ENCODE data around the gene ELMO1.

The ELMO1 gene

DNA sequence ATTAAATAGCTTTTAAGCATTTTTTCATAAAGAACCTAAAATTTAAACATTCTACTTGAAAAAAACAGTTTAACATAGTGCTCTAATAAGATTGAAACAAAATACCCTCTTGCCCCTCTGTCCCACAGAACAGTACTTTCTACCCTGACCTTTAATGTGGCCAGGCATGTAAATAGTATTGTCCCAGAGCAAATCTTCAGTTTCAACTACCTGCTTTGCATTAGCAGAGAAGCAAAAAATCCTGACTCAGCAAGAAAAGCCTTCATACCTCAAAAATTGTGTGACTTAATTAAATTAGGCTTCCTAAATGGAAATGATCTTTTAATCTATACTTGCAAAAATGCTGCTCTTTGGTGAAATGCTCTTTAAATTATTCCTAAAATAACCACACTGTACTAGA, 487.0 kb downstream of the ELMO1 start:
- no peak for DNase-seq

DNA sequence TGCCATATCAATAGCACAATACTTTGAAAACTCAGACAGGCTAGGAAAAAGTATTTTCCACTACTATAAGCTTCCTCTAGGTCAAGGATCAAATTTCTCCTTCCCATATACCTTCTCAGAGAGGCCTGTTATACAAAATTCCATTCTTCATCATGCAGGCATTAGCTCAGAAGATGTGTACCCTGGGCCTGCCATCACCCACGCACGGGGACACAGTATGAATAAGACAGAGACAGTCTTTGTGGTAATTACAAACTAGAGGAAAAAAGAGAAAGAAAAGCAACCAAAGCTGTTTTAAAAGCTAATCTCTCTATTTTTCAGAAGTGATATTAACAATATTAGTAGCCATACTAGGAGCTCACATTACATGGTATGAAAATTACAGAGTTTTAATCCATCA, 487.6 kb downstream of the ELMO1 start:
- no peak for DNase-seq

DNA sequence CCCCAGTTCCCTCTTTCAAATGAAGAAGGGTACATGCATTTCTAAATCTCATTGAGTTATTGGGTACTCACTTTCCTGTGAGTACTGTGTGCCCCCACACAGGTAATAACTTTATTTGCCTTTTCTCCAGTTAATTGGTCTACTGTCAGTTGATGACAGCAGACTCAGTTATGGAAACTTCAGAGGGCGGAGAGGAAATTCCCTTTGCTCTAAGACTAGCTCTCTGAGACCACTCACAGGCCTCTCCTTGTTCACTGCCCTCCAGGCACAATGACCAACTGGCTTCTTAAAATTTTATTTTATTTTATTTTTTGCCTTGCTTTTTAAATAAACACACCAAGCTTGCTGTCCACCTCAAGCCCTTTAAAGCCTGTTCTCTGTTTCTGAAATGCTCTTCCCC, 488.6 kb downstream of the ELMO1 start:
- no peak for DNase-seq

DNA sequence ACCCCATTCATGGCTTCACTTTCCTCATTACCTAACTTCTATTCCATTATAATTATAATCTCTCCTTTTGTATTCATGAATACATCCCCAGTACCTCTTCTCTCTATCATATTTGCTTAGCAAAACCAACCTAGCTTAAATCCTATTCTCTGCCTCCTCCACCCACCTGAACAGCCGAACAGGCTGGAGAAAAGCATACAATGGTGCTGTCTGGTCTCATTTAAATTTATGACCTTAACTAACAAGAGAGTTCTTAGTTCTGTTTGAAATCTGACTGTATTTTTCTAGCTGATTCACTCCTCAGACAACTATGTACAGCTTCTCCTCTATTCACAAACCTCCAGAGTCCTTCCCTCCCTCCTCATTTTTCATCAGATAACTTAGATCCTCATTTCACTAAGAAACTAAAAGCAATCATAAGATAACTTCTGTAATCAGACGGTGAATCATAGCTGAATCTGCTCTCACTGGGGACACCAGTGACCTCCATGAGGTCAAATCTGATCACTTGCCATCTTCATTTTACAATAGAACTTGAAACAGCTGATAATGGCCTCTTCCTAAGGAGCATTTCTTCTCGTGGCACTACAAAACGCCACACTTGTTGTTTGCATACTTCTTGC, 490.4 kb downstream of the ELMO1 start:
- DNase-seq: no peak

DNA sequence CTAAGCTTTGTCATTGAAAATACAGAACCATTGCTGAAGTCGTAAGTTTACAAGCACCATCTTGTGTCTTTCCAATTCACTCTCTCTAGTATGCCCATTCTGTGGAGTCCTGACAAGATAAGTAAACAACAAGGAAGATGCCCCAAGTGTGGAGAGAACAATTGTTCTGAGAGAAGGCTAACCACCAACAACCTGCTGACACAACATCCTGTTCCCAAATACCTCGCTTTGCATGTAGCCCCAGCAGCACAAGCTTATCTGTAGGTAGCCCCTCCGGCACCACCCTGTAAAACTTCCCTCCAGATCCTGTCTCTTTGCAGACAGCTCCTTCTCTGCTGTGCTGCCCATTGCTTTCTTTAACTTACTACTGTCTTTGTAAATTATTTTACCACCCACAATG, 491.0 kb downstream of the ELMO1 start:
- no peak for DNase-seq

DNA sequence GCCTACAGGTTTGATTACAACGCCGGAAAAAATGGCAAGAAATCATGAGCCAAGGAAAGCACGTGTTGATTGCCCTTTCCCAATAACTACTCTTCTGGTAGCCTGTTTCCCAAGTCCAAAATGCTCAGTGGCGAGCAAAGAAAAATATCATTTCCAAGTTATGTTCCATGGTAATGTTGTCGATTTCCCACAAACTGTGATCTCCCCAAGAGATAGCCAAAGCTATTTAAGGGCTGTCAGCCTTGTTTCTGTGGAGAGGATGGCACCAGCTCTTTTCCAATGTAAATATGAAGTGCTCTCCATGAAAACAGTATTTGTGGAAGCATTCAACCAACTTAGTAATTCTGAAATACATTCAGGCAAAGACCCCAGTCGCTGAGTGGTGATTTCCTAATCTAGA, 491.9 kb downstream of the ELMO1 start:
- DNase-seq: no peak

DNA sequence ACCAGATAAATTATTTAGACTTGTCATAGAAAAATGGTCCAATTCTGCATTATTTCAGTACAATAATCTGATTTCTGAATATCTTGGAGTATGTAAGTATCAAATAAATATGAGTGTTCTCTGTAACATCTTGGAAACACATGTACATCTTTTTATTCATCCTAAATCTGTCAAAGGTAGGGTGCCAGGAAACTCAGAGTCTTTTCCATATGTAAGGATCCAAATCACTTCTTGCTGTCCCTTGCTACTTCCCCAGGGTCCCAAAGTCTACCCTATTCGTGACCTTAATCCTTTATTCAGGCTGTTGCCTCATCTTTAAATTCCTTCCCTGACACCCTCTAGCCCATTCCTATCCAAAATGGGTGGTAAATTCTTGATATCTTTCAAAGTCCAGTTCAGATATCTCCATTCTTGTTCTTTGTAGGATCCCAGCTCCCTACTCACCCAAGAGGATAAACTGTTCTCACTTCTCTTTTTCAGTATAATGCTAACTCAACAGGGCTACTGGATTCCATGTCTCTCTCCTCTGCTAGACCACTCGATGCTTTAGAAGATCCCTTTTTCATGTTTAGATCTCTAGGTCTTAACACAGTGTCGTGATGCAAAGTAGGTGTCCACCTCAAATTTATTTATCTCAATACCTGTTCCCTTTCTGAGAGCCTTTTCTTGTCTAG, 493.1 kb downstream of the ELMO1 start:
- DNase-seq: no peak

DNA sequence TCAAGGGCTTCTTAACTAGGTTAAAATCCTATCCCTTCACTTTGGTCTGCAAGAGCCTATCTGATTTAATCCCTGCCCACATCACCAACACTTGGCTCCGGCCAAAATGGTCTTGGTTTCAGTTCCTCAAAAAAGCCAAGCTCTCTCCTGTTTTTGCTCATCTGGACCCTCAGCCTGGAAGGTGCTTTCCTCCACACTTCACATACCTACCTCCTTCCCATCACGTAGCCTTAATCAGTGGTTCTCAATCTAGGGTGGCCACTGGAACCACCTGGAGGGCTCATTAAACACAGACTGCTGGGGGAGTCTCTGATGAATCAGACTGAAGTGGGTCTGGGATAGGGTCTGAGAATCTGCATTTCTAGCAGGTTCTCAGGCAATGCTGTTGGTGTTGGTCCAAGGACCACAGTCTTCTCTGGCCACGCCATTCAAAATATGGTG, 497.4 kb downstream of the ELMO1 start:
- no peak for DNase-seq

DNA sequence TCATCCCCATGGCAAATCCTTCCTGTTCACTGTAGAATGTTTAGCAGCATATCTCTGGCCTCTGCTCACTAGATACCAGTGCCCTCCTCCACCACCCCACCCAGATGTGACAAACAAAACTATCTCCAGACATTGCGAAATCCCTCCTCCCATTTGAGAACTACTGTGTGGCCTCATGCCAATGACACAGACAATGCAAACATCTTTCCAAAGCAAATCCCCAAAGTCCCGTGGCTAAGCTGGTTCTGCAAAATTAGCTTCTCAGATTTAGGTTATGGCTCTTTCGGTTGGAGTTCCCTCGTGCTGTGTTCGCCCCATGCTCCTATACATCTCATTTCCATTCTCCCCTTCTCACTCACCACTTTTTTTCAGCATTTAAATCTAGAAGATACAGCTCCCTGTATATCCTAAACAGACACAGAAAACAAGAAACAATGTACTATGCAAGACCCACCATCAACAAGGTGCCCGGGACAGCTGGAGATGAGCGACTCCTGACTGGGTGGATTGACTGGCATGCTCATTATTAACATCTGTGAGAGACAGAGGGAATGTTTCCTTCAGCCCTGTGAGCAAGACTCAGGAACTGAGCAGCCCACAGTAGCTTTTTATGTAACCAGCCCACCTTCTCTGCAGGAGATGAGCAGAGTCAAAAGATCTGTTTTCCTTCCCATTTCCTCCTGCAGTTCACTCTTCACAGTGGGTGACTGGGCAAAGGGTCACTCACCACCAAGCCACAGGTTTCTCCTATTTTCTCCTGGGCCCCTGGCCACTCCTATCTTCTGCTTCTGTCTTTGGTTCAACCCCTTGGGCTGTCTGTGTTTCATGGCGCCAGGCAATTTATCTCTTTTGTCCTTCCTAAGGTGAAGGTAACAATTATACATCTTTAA, 498.7 kb downstream of the ELMO1 start:
- no peak for DNase-seq

DNA sequence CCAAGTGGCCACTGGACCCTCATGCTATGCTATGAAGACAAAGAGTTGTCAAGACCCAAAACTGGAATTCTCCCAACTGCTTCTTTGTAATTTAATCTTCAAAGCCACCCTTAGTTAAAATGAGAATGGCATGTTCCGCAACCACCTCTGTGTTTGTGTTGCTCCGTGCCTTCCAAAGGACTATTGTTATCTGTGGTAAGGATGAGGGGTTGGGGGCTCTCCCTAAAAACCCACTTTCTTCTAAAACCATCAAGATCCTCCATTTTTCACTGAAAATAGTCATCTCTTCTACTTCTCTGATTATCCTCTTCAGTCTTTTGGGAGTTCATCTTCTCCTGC, 502.3 kb downstream of the ELMO1 start:
- no peak for DNase-seq

DNA sequence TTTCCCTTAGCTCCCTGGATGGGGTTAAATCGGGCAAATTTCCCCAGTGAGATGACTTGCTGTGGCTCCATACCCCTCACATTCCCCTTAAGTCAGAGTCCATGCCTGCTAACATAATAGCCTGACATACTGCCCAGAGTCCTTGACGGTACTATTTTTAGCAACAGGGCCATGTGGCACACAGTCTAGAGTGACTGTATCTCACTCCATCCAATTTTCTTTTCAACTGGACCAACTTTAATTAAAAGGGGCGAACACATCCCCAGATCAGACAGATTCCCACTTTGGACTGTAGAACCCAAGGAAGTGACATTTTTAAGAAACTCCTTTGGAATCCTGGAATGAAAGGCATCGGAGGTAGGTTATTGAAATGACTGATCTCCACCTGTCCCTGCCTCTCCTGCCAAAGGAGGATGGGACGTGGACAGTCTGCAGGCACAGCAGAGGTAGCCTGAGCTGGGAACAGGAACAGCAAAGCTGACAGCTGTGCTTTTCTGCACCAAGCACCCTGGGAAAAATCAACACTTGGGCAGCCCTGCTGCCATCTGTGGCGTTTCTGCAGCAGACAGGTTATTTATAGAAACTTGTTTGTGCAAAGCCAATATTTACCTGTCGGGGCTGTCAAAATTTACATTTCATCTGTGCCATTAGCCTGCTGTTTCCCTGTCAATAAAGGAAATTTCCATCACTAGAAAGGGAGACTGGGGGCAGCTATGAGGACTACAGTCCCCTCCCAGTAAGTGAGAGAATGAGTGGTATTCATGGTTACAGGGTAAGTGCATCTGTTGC, 502.9 kb downstream of the ELMO1 start:
- no peak for DNase-seq

DNA sequence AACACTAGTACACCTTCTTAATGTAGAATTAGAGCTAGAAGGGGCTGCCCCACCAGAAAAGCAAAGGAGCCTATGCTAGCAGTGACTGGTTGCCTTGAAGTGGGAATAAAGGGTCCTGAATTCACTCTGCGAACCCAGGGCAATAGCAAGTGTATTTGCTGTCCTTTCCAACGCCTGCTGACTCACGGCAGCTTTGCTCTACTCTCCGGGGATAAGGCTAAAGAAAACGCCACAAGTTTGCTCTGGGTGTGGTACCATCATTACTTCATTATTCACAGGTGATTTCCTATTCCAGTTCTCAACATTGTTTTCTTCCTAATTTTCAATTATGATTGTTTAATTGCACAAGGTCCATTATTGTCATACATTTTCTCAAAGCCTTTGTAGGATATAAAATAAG, 503.8 kb downstream of the ELMO1 start:
- DNase-seq: no peak

DNA sequence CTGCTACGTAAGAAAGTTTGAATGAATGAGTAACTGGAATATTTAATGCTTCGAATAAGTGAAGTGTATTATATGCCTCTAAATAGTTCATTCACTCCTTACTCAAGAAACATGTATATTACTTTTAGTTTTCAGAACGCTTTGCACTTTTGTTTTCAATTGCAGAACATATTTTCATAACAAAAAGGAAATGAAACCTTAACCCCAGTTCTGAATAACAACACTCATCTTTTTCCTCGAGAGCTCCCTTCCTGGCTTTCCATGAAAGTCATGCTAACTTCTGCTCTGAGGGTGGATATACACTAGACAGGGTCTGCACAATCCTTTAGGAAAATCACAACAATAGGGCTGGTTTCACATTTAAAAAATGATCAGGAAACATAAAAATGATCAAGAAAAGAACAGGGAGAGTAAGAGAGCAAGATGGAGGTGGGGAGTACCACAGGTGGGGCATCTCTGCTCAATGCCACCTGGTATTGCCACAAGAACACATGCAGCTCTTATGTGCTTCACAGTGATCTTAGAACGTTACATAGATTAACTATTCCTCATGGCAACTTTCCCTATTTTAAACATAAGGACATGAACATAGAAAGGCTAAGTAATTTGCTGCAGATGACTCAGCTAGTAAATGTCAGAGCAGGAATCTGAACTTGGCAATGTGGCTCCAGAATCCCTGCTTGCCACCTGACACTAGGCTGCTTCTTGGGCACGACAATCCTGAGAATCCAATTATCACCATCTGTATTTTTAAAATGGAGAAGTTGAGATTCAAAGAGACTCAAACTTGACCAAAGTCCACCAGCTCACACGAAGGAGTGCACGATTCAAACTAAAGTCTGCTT, 504.9 kb downstream of the ELMO1 start:
- no peak for DNase-seq

DNA sequence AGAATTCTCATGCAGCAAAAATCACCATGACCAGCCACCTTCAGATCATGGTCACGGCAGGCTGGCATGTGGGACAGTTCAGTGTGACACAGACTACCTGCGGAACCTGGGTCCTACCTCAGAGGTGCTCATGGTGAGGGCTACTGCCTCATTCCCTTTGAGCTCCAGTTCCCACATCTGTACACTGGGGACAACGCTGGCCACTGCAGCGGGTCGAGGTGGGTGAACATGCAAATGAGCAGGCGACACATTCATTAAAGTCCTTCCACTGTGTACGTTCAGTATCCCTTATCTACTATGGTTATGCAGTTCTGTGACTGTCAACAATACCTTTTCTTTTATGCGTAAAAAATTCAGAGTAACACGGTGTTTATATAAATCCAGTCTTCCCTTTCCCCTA, 505.7 kb downstream of the ELMO1 start:
- DNase-seq: no peak

DNA sequence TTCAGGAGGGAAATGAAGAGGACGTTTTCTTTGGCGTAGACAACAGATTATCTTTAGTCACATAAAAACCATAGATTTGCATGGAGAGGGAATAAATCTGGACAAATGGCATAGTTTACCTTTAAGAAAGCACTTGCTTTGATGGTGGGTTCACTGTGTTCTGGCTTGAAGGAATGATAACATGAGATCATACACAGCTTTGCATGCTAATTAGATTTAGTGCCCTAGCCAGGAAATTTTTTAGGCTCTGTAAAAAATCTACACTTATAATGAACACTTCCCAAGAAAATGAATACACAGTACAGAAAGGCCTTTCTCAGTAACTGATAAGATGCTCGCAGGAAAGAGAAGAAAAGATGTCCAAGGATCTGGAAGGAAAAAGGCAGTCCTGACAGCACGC, 506.1 kb downstream of the ELMO1 start:
- no peak for DNase-seq

DNA sequence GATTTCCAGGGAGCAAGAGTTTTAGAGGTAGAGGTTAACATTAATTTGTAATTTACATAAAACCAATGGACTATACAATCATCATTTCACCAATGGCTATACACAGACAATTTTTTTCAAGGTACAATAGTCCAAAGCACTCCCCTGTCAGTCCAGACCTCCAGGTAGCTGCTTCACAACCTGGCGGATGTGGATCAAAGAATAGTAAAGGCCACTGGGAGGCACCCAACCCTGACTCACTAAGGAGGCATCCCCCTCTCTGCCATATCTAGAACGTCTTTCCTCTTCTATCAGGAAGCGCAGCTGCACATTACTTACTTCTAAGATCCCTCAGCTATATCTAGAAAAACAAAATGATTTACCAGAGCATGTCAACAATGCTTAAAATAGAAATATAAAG, 506.6 kb downstream of the ELMO1 start:
- no peak for DNase-seq

DNA sequence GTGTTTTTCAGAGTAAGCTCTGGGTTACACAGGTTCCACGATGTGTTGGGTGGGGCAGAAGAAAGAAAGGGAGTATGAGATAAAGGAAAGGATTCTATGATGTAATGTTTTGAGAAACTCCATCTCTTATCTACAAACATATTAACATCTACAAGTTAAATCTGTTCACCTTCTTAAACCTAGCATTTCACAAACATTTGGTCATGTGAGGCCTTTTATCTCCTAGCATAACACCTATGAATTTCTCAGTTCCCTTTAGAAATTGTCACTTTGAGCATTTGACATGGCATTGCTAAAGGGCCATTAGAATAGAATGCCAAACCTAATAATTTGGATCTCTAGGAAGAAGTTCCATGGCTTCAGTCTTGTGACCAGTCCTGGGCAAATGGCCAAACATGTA, 507.3 kb downstream of the ELMO1 start:
- DNase-seq: no peak

DNA sequence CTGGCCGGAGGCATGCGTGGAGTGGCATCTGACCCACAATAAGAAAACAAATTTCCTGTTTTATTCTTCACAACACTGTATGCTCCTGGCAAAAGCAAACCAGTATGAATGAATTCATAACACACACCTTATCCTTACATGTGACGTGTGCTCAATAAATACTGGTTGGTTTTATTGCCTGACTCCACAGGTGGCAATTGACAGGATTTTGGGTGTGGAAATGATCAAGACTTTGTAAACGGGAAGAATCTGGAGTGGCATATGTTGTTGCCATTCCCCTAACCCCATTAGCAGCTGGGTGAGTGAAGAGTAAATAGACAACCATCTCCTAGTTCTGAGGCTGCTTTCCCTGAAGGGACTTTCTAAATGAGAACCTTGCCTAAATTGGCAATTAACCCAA, 508.8 kb downstream of the ELMO1 start:
- no peak for DNase-seq

DNA sequence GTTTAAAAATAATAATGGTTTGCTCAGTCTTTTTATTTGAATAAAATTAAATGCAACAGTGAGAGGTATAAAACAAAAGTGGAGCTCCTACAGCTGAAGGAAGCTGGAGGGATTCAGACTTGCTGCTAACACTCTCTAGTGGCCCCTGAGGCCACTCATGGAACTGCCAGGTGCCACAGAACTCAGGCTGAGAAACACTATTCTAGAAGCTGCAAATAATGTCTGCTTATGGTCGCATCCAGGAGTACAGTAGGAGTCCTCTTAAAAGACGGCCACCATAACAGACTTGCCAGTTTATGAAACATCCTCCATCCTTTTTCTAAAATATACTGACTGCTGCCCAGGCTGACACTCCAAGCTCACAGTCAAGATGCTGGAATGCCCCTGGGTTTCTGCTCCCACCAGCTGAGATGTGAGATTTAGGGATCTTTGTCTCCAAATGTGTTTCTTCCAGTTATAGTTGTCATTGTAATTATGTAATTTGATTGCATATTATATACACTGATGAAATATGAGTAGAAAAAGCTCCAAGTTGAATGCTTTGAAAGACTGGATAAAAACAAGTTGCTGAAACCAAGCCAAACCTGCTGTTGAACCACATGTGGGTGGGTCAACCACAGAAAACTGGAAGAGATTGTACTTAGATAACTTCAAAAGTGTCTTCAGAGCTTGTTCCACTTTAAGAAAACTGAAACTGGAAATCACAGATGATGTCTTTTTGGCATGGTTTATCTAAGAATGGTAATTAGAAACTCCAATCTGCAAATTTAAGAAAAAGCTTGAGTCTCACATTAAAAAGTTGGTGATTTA, 510.7 kb downstream of the ELMO1 start:
- DNase-seq: no peak

DNA sequence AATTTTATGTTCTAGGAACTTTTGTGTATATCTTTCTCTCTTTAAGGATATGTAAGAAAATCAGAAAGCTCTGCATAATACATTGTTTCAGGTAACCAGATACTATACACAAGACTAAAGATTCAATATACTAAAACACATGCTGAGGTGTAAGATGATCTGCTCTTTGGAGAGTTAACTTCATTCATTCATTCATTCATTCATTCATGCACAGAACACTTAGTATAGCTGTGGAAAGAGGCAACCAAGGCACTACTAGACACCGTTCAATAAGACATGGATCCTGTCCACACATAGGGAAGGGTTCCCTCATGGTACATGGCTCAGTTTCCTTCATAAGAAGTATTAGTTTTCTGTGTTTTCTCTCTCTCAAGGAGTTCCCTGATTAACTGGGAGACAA, 516.8 kb downstream of the ELMO1 start:
- DNase-seq: no peak

DNA sequence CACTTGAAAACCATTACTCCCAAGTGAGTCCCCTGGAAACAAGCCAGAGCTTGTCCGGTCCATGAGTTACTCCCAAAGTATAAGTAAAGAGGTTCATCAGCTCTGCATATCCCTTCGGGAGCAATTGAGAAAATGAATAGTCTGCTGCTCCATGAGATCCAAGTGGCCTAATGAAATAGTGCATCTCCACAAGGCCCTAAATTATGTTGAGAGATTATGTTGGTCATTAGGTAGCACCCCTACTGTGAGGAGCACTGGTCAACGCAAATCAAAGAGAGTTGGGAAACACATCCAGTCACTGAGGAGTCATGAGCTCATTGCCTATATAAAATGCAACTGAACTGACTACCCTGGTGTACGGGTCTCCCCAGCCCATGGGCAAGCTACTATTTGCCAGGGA, 518.9 kb downstream of the ELMO1 start:
- DNase-seq: no peak

DNA sequence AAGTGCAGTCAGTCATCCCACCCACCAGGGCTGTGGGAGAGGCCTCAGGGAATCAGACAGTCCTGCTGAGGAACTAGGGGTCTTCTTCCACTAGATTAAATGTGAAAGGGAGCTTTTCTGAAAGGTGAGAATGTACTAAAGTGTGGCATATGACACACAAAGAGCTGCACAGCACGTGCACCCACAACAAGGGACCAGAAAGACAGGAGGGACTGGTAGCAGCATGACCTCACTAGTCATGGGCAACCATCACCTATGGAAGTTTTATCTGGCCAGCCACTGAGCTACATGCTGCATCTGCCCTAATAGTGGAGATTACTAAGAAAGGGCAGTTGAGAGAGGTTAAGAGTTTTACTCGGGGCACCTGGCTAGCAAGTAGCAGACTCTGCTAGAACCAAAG, 519.9 kb downstream of the ELMO1 start:
- no peak for DNase-seq
